Inflammatory macrophage (primary cell): ENCODE results near the gene SLX4.

Source experiments
- DNase-seq, 2 donors: peaks; one replicate each; pipeline ENCODE4 v3.0.0-alpha.2; 2020 to 2022

Gene SLX4

GRCh38 chr16:3598236-3598635, 13.2 kb downstream of the SLX4 start:
- DNase-seq = no peak

- no peak for DNase-seq
Observed at GRCh38 chr16:3597676-3598075, 13.7 kb downstream of the SLX4 start.

GRCh38 chr16:3597226-3597625, 14.2 kb downstream of the SLX4 start:
- no peak for DNase-seq

GRCh38 chr16:3596101-3596861, 15.1 kb downstream of the SLX4 start:
- DNase-seq = no peak

GRCh38 chr16:3595521-3596021, 15.8 kb downstream of the SLX4 start:
- no peak for DNase-seq

- DNase-seq = no peak
Observed at GRCh38 chr16:3595110-3595486, 16.3 kb downstream of the SLX4 start.

- no peak for DNase-seq
Observed at GRCh38 chr16:3594316-3595109, 16.9 kb downstream of the SLX4 start.

- DNase-seq = no peak
Observed at GRCh38 chr16:3592559-3592958, 18.8 kb downstream of the SLX4 start.

GRCh38 chr16:3591991-3592390, 19.4 kb downstream of the SLX4 start:
- DNase-seq = no peak

- DNase-seq = peak in 1 of 2 donors; percentile 14
Observed at GRCh38 chr16:3591436-3591803, 20.0 kb downstream of the SLX4 start.

GRCh38 chr16:3590736-3591435, 20.5 kb downstream of the SLX4 start:
- peak; percentile 81 to 84 for DNase-seq

GRCh38 chr16:3589991-3590701, 21.3 kb downstream of the SLX4 start:
- DNase-seq = no peak

GRCh38 chr16:3589441-3589921, 21.9 kb downstream of the SLX4 start:
- peak; percentile 74 to 86 for DNase-seq

- peak in 1 of 2 donors; percentile 29 for DNase-seq
Observed at GRCh38 chr16:3589001-3589400, 22.4 kb downstream of the SLX4 start.

GRCh38 chr16:3587547-3588110, 23.8 kb downstream of the SLX4 start:
- no peak for DNase-seq

- DNase-seq = no peak
Observed at GRCh38 chr16:3584412-3584811, 27.0 kb downstream of the SLX4 start.

- no peak for DNase-seq
Observed at GRCh38 chr16:3583303-3584038, 27.9 kb downstream of the SLX4 start.

GRCh38 chr16:3582276-3583165, 28.9 kb downstream of the SLX4 start:
- DNase-seq = no peak

GRCh38 chr16:3581392-3581791, 30.0 kb downstream of the SLX4 start:
- no peak for DNase-seq

- no peak for DNase-seq
Observed at GRCh38 chr16:3580686-3581085, 30.7 kb downstream of the SLX4 start.
